IMR-90 (cell line): ENCODE measurements around the gene DAGLA. TPM values are rescaled to one million over a fixed set of nuclear protein-coding genes. Genes with fewer than 3 reads are reported as not detected.
A peak's percentile ranks its signal among the peaks of the same experiment; 100 is the strongest.

Experiments used
- ATAC-seq: fragments of 200-7000 bp; cut with Tn5 transposase; 2 replicates; pipeline ENCODE4 v1.9.1; 2020; ENCODE audit warnings: low read depth, mild to moderate bottlenecking, moderate library complexity
- BruUV-seq: library from RNA; stranded (reverse); fragments of 400-500 nt; replicated peaks from 2 replicates; lab custom pipeline; 2021; lab: Mats Ljungman, UMichigan
- CTCF ChIA-PET: fragments of 300-600 bp; formaldehyde crosslinking; extraction: SDS; loops from one replicate; lab custom pipeline; 2021; ENCODE audit warnings: antibody characterized with exemption; lab: Yijun Ruan, JAX
- POLR2A ChIA-PET: fragments of 300-600 bp; sonication (Branson Sonifier 250); formaldehyde crosslinking; loops from one replicate; lab custom pipeline; 2022; ENCODE audit warnings: antibody characterized with exemption; ENCODE audit not compliant: unreplicated experiment; lab: Charles Lee
- DNase-seq: peaks from one replicate; pipeline ENCODE4 v3.0.0; 2013
- H2AFZ ChIP-seq: replicated peaks from 2 replicates; pipeline ENCODE3; 2013; ENCODE audit warnings: low read length, mild to moderate bottlenecking; ENCODE audit not compliant: poor library complexity
- H2AK5ac ChIP-seq: 2 replicates; pipeline ENCODE4 v1.6.1; 2013; ENCODE audit warnings: low read depth, low read length, inconsistent platforms
- H2AK9ac ChIP-seq: replicated peaks from 2 replicates; pipeline ENCODE3; 2013; ENCODE audit warnings: mild to moderate bottlenecking, low read depth, low read length, moderate library complexity; ENCODE audit not compliant: poor library complexity
- H2BK120ac ChIP-seq: 2 replicates; pipeline ENCODE4 v1.6.1; 2013; ENCODE audit warnings: low read depth, low read length, inconsistent platforms
- H2BK15ac ChIP-seq: 3 replicates; pipeline ENCODE4 v1.6.1; 2013; ENCODE audit warnings: low read depth, low read length, inconsistent platforms
- H2BK20ac ChIP-seq: 2 replicates; pipeline ENCODE4 v1.6.1; 2013; ENCODE audit warnings: low read depth, mild to moderate bottlenecking, inconsistent platforms, low read length, moderate library complexity
- H2BK5ac ChIP-seq: 2 replicates; pipeline ENCODE4 v1.6.1; 2013; ENCODE audit warnings: mild to moderate bottlenecking, low read depth, low read length, inconsistent platforms; ENCODE audit not compliant: poor library complexity, severe bottlenecking
- H3K14ac ChIP-seq: replicated peaks from 2 replicates; pipeline ENCODE4 v1.6.1; 2013; ENCODE audit warnings: low read depth, low read length, inconsistent platforms
- H3K18ac ChIP-seq: 2 replicates; pipeline ENCODE4 v1.6.1; 2013; ENCODE audit warnings: low read depth, low read length, control low read depth
- H3K23ac ChIP-seq: 2 replicates; pipeline ENCODE4 v1.6.1; 2013; ENCODE audit warnings: low read depth, low read length, inconsistent platforms
- H3K27ac ChIP-seq: 2 replicates; pipeline ENCODE4 v1.5.1; 2013; ENCODE audit warnings: mild to moderate bottlenecking, control low read depth, low read length; ENCODE audit not compliant: insufficient read depth
- H3K27me3 ChIP-seq: 2 replicates; pipeline ENCODE4 v1.6.1; 2013; ENCODE audit warnings: low read length; ENCODE audit not compliant: control insufficient read depth, insufficient read depth
- H3K36me3 ChIP-seq: 2 replicates; pipeline ENCODE4 v1.6.1; 2013; ENCODE audit warnings: low read length, mixed read lengths; ENCODE audit not compliant: control insufficient read depth, insufficient read depth
- H3K4ac ChIP-seq: 2 replicates; pipeline ENCODE4 v1.6.1; 2013; ENCODE audit warnings: low read depth, low read length, inconsistent platforms
- H3K4me1 ChIP-seq: 2 replicates; pipeline ENCODE4 v1.6.1; 2013; ENCODE audit warnings: low read length, mixed read lengths; ENCODE audit not compliant: control insufficient read depth, insufficient read depth
- H3K4me2 ChIP-seq: 2 replicates; pipeline ENCODE4 v1.6.1; 2013; ENCODE audit warnings: low read depth, mild to moderate bottlenecking, control low read depth, low read length, moderate library complexity
- H3K4me3 ChIP-seq: 2 replicates; pipeline ENCODE4 v1.5.1; 2013; ENCODE audit warnings: low read depth, mild to moderate bottlenecking, control low read depth, low read length, moderate library complexity; ENCODE audit not compliant: insufficient read depth
- H3K56ac ChIP-seq: 2 replicates; pipeline ENCODE4 v1.6.1; 2013; ENCODE audit warnings: low read length, inconsistent platforms; ENCODE audit not compliant: insufficient read depth; ENCODE audit errors: extremely low read depth
- H3K79me1 ChIP-seq, 2 experiments: 2 replicates each; pipeline ENCODE4 v1.6.1; 2013; ENCODE audit warnings: low read length in 2 of 2, inconsistent platforms in 1 of 2, low read depth in 1 of 2
- H3K9ac ChIP-seq: 2 replicates; pipeline ENCODE4 v1.6.1; 2013; ENCODE audit warnings: low read depth, low read length, control low read depth
- H3K9me1 ChIP-seq: 2 replicates; pipeline ENCODE4 v1.6.1; 2013; ENCODE audit warnings: low read length, inconsistent platforms; ENCODE audit not compliant: insufficient read depth
- H3K9me3 ChIP-seq: 2 replicates; pipeline ENCODE4 v1.6.1; 2013; ENCODE audit warnings: low read length; ENCODE audit not compliant: control insufficient read depth, insufficient read depth
- H4K20me1 ChIP-seq: 2 replicates; pipeline ENCODE4 v1.6.1; 2013; ENCODE audit warnings: low read length, inconsistent platforms; ENCODE audit not compliant: insufficient read depth
- H4K5ac ChIP-seq: 2 replicates; pipeline ENCODE4 v1.6.1; 2013; ENCODE audit warnings: mild to moderate bottlenecking, low read depth, low read length, control low read depth
- H4K8ac ChIP-seq, 2 experiments: 2 replicates each; pipeline ENCODE4 v1.6.1; 2013; ENCODE audit warnings: low read depth in 2 of 2, low read length in 2 of 2, control low read depth in 1 of 2, inconsistent platforms in 1 of 2
- H4K91ac ChIP-seq: 2 replicates; pipeline ENCODE4 v1.6.1; 2013; ENCODE audit warnings: low read depth, low read length, inconsistent platforms; ENCODE audit not compliant: insufficient read depth
- CHD1 ChIP-seq: IDR thresholded peaks from 2 replicates; pipeline ENCODE4 v1.6.1; 2012; ENCODE audit warnings: low read depth, low read length, improper control_type of control experiment
- WGBS, 2 experiments: methylation state at CpG; one replicate each; pipeline versions ENCODE4 v1.1.5 to v1.1.7; 2013; ENCODE audit warnings: missing lambda C conversion rate in 2 of 2; ENCODE audit not compliant: insufficient read length in 1 of 2; ENCODE audit errors: extremely low coverage in 2 of 2; 5-methylcytosine and 5-hydroxymethylcytosine counted together
- dilution Hi-C: fragments of 300-500 bp; cut with HindIII; formaldehyde crosslinking; loops from one replicate; pipeline ENCODE4 v1.14.3; 2018; ENCODE audit warnings: low sequenced_read_pairs; ENCODE audit not compliant: unreplicated experiment
- in situ Hi-C: fragments of 300-500 bp; cut with MboI; formaldehyde crosslinking; loops from 3 replicates; pipeline ENCODE4 v1.14.3; 2019; ENCODE audit warnings: low sequenced_read_pairs, inconsistent platforms, mixed read lengths
- intact Hi-C: fragments of 100-400 bp; cut with micrococcal nuclease; formaldehyde crosslinking; loops from 2 replicates; pipeline ENCODE4 v1.10.0; 2022
- polyA plus RNA-seq, 3 experiments: library from polyadenylated mRNA; depleted of rRNA; stranded (reverse); fragments of >200 nt; gene quantifications; 2 replicates each; pipeline ENCODE4 v1.2.3, GENCODE V29; 2012; ENCODE audit warnings: low replicate concordance in 1 of 3
- total RNA-seq: library from RNA; depleted of rRNA; stranded (reverse); fragments of >200 nt; gene quantifications from 2 replicates; pipeline ENCODE4 v1.2.3, GENCODE V29; 2012

Gene DAGLA
- total and polyA plus RNA-seq, 2 of the 4 experiments (the other 2 are of a cell fraction) = 0.90 to 3.8 TPM

GRCh38 chr11:61749591-61750217, 69.5 kb downstream of the DAGLA start:
- H3K4me2 ChIP-seq = no peak overlapping the region
- H3K9me3 ChIP-seq = no peaks in the 10 kb centered on the region
- no peak overlapping the region for H3K27ac ChIP-seq
- no peaks in the 10 kb centered on the region for H3K79me1 ChIP-seq
- H3K27me3 ChIP-seq = peaks cover 3% of the 10 kb centered on the region; the same call in 1 of the 2 replicates
- ATAC-seq (no peak), DNase-seq (no peak)
- H2AK9ac ChIP-seq = no peak overlapping the region
- no peak overlapping the region for H3K4ac ChIP-seq
- H2AFZ ChIP-seq = peak overlapping the region; percentile 11
- WGBS, 2 experiments = 20% methylated on average over 2 of the region's 21 CpGs; no CpG with 5 or more reads in 1 of the 2 experiments
- no peak overlapping the region for H3K23ac ChIP-seq
- H4K5ac ChIP-seq = no peak overlapping the region
- H2BK20ac ChIP-seq = no peak overlapping the region
- ChIA-PET CTCF (no interaction called here), POLR2A (interaction anchor here (0.5 kb wide), 1 partner anchor 10 kb away, joined by 7 read pairs; no protein-coding TSS in a partner anchor)
- H3K9me1 ChIP-seq = no peaks in the 10 kb centered on the region
- no peak overlapping the region for H4K91ac ChIP-seq
- no peaks in the 10 kb centered on the region for H3K36me3 ChIP-seq
- in situ Hi-C loops (no loop called here), dilution Hi-C loops (no loop called here), intact Hi-C loops (no loop called here)
- no peaks in the 10 kb centered on the region for H4K20me1 ChIP-seq
- no peak overlapping the region for H3K4me3 ChIP-seq
- peak overlapping the region; percentile 31 for H2AK5ac ChIP-seq
- H2BK15ac ChIP-seq = no peak overlapping the region
- H3K56ac ChIP-seq = no peak overlapping the region
- no peak overlapping the region for H4K8ac ChIP-seq
- BruUV-seq = no TSS peak
- TF ChIP-seq CHD1 = no peak
- H2BK120ac ChIP-seq = no peak overlapping the region
- no peak overlapping the region for H3K18ac ChIP-seq
- no peak overlapping the region for H2BK5ac ChIP-seq
- H3K14ac ChIP-seq = no peak overlapping the region
- H3K9ac ChIP-seq = no peak overlapping the region
- peaks cover 5% of the 10 kb centered on the region for H3K4me1 ChIP-seq
